Prostate gland (tissue), 2 donors: ENCODE data around the gene SLC38A8.

ENCODE experiments used
- CTCF ChIP-seq, 4 experiments: fragments of 200-600 bp in 2 of 4; fragments of 450-650 bp in 2 of 4; sonication (generic) in 2 of 4; IDR thresholded peaks; 1 replicate in 3 of 4; 2 replicates in 1 of 4; pipeline ENCODE4 v1.5.1; 2016 to 2019; ENCODE audit warnings: antibody characterized with exemption in 4 of 4, mild to moderate bottlenecking in 2 of 4, moderate library complexity in 2 of 4
- POLR2A ChIP-seq: fragments of 450-650 bp; IDR thresholded peaks from one replicate; pipeline ENCODE4 v1.6.1; 2016; ENCODE audit warnings: antibody characterized with exemption, mild to moderate bottlenecking
- POLR2AphosphoS5 ChIP-seq: sonication (generic); formaldehyde crosslinking; IDR thresholded peaks from one replicate; pipeline ENCODE4 v1.6.1; 2017; ENCODE audit warnings: antibody characterized with exemption

- TF ChIP-seq CTCF (IDR thresholded peaks at IDR 0.05) (no peak), POLR2A (no peak), POLR2AphosphoS5 (no peak)
These were observed 77.0 kb downstream of the SLC38A8 start for GRCh38 chr16:83965444-83966152.
